Panc1 (cell line): ENCODE measurements around the gene SBF1. TPM values are rescaled to one million over a fixed set of nuclear protein-coding genes. Genes with fewer than 3 reads are reported as not detected.

Source experiments
- ATAC-seq: fragments of 200-7000 bp; cut with Tn5 transposase; 2 replicates; pipeline ENCODE4 v1.9.1; 2020; ENCODE audit warnings: mild to moderate bottlenecking, moderate library complexity
- BruUV-seq: library from RNA; stranded (reverse); fragments of 400-500 nt; replicated peaks from 2 replicates; lab custom pipeline; 2021; lab: Mats Ljungman, UMichigan
- CTCF ChIA-PET: fragments of 300-600 bp; sonication (Branson Sonifier 250); formaldehyde crosslinking; loops from one replicate; lab custom pipeline; 2022; ENCODE audit warnings: antibody characterized with exemption; lab: Charles Lee
- POLR2A ChIA-PET: fragments of 300-600 bp; sonication (Branson Sonifier 250); formaldehyde crosslinking; loops from one replicate; lab custom pipeline; 2022; ENCODE audit warnings: antibody characterized with exemption; lab: Charles Lee
- DNase-seq: peaks from one replicate; pipeline ENCODE4 v3.0.0-alpha.2; 2010; ENCODE audit warnings: low read depth, low spot score
- H3K27ac ChIP-seq: 2 replicates; pipeline ENCODE4 v1.5.1; 2011; ENCODE audit warnings: mild to moderate bottlenecking, low read length, inconsistent platforms
- H3K27me3 ChIP-seq: fragments of 200-500 bp; sonication (Bioruptor generic); 2 replicates; pipeline ENCODE4 v1.6.0; 2014; ENCODE audit warnings: low read length, inconsistent platforms; ENCODE audit not compliant: control insufficient read depth, insufficient read depth
- H3K36me3 ChIP-seq: fragments of 200-500 bp; sonication (Bioruptor generic); 2 replicates; pipeline ENCODE4 v1.5.1; 2014; ENCODE audit warnings: inconsistent platforms, mild to moderate bottlenecking, low read length, moderate library complexity; ENCODE audit not compliant: control insufficient read depth, insufficient read depth
- H3K4me1 ChIP-seq: 2 replicates; pipeline ENCODE4 v1.5.1; 2011; ENCODE audit warnings: inconsistent platforms, mild to moderate bottlenecking, low read length, moderate library complexity; ENCODE audit not compliant: control insufficient read depth, insufficient read depth
- H3K4me3 ChIP-seq, 2 experiments: 2 replicates each; pipeline ENCODE4 v1.5.1; 2011 to 2012; ENCODE audit warnings: low read depth in 2 of 2, low read length in 2 of 2, mild to moderate bottlenecking in 2 of 2, inconsistent platforms in 1 of 2, moderate library complexity in 1 of 2
- H3K9me3 ChIP-seq: fragments of 200-500 bp; sonication (Bioruptor generic); 2 replicates; pipeline ENCODE4 v1.5.1; 2014; ENCODE audit warnings: low read depth, mild to moderate bottlenecking, inconsistent platforms, low read length, moderate library complexity; ENCODE audit not compliant: control insufficient read depth, insufficient read depth
- POLR2AphosphoS5 ChIP-seq: IDR thresholded peaks from 2 replicates; pipeline ENCODE4 v1.6.1; 2012; ENCODE audit warnings: mild to moderate bottlenecking, low read depth, low read length, moderate library complexity
- SIN3A ChIP-seq: IDR thresholded peaks from 2 replicates; pipeline ENCODE4 v1.6.1; 2012; ENCODE audit warnings: low read depth, mild to moderate bottlenecking, low read length, moderate library complexity, borderline replicate concordance; ENCODE audit not compliant: insufficient read depth
- TCF7L2 ChIP-seq: IDR thresholded peaks from 2 replicates; pipeline ENCODE4 v1.6.1; 2011; ENCODE audit warnings: mild to moderate bottlenecking, low read depth, low read length, inconsistent platforms
- in situ Hi-C: cut with HindIII; loops from 2 replicates; pipeline ENCODE4 v1.10.0; 2016; ENCODE audit warnings: low sequenced_read_pairs, low pct_unique_long_range_greater_than_20kb
- intact Hi-C: fragments of 100-400 bp; cut with micrococcal nuclease; formaldehyde crosslinking; loops from one replicate; pipeline ENCODE4 v1.10.0; 2022; ENCODE audit not compliant: unreplicated experiment
- total RNA-seq: library from RNA; stranded (reverse); gene quantifications from one replicate; pipeline ENCODE4 v1.2.1, GENCODE V29; 2021; ENCODE audit not compliant: unreplicated experiment
- TF ChIP-seq, protein P1 (sequence below): fragments of 450-650 bp; IDR thresholded peaks from 2 replicates; pipeline ENCODE4 v1.5.1; 2017; ENCODE audit warnings: mild to moderate bottlenecking
- TF ChIP-seq, protein P2 (sequence below), 2 experiments: IDR thresholded peaks; 2 replicates each; pipeline ENCODE4 v1.6.1; 2011 to 2012; ENCODE audit warnings: low read depth in 2 of 2, control low read depth in 1 of 2, low read length in 1 of 2, mild to moderate bottlenecking in 1 of 2, moderate library complexity in 1 of 2; ENCODE audit not compliant: insufficient read depth in 1 of 2

SBF1 gene
- total RNA-seq, 1 experiment from 2014 or later, result 59.2 TPM

GRCh38 chr22:50508897-50509296 is 34.1 kb upstream of the SBF1 start:
- in situ Hi-C loops, result no loop called here
- H3K4me3 ChIP-seq, result peak overlapping the region; percentile 59 to 69
- H3K36me3 ChIP-seq, result peaks cover 4% of the 10 kb centered on the region
- H3K9me3 ChIP-seq, result no peaks in the 10 kb centered on the region
- peak overlapping the region; percentile 73 for H3K27ac ChIP-seq
- DNase-seq (no peak), ATAC-seq (no peak)
- BruUV-seq, result TSS peak; percentile 92
- TF ChIP-seq, protein P1, sequence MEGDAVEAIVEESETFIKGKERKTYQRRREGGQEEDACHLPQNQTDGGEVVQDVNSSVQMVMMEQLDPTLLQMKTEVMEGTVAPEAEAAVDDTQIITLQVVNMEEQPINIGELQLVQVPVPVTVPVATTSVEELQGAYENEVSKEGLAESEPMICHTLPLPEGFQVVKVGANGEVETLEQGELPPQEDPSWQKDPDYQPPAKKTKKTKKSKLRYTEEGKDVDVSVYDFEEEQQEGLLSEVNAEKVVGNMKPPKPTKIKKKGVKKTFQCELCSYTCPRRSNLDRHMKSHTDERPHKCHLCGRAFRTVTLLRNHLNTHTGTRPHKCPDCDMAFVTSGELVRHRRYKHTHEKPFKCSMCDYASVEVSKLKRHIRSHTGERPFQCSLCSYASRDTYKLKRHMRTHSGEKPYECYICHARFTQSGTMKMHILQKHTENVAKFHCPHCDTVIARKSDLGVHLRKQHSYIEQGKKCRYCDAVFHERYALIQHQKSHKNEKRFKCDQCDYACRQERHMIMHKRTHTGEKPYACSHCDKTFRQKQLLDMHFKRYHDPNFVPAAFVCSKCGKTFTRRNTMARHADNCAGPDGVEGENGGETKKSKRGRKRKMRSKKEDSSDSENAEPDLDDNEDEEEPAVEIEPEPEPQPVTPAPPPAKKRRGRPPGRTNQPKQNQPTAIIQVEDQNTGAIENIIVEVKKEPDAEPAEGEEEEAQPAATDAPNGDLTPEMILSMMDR, result no peak
- TF ChIP-seq TCF7L2, result no peak
- TF ChIP-seq, protein P2, sequence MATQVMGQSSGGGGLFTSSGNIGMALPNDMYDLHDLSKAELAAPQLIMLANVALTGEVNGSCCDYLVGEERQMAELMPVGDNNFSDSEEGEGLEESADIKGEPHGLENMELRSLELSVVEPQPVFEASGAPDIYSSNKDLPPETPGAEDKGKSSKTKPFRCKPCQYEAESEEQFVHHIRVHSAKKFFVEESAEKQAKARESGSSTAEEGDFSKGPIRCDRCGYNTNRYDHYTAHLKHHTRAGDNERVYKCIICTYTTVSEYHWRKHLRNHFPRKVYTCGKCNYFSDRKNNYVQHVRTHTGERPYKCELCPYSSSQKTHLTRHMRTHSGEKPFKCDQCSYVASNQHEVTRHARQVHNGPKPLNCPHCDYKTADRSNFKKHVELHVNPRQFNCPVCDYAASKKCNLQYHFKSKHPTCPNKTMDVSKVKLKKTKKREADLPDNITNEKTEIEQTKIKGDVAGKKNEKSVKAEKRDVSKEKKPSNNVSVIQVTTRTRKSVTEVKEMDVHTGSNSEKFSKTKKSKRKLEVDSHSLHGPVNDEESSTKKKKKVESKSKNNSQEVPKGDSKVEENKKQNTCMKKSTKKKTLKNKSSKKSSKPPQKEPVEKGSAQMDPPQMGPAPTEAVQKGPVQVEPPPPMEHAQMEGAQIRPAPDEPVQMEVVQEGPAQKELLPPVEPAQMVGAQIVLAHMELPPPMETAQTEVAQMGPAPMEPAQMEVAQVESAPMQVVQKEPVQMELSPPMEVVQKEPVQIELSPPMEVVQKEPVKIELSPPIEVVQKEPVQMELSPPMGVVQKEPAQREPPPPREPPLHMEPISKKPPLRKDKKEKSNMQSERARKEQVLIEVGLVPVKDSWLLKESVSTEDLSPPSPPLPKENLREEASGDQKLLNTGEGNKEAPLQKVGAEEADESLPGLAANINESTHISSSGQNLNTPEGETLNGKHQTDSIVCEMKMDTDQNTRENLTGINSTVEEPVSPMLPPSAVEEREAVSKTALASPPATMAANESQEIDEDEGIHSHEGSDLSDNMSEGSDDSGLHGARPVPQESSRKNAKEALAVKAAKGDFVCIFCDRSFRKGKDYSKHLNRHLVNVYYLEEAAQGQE (IDR thresholded peaks at IDR 0.05; ENCODE audit: insufficient read depth in 1 of 2, low read depth in 2 of 2, low read length in 1 of 2), result no peak
- no peak for TF ChIP-seq POLR2AphosphoS5
- no peak for TF ChIP-seq SIN3A
- intact Hi-C loops, result no loop called here
- H3K27me3 ChIP-seq, result no peaks in the 10 kb centered on the region
- CTCF ChIA-PET, result interaction anchor here (1.4 kb wide), 1 partner anchor 17 kb away, joined by 10 read pairs; the partner anchor contains the start of gene SCO2
- POLR2A ChIA-PET, result interaction anchor here (0.6 kb wide), 1 partner anchor 52 kb away, joined by 5 read pairs; no protein-coding TSS in a partner anchor
- peaks cover 5% of the 10 kb centered on the region for H3K4me1 ChIP-seq

- peaks cover 5% of the 10 kb centered on the region for H3K4me1 ChIP-seq
- ChIA-PET POLR2A (interaction anchor here (0.6 to 0.7 kb wide), 4 partner anchors 15 to 53 kb away, joined by 3 to 6 read pairs (median 4); no protein-coding TSS in a partner anchor), CTCF (interaction anchor here (0.6 to 1.4 kb wide), 3 partner anchors 17 to 266 kb away, joined by 4 to 10 read pairs (median 6); partner anchors contain the start of gene SCO2)
- no TSS peak for BruUV-seq
- in situ Hi-C loops (no loop called here), intact Hi-C loops (no loop called here)
- peak; percentile 61; the same call in 1 of the 2 replicates for TF ChIP-seq POLR2AphosphoS5
- TF ChIP-seq, protein P2 (IDR thresholded peaks at IDR 0.05; ENCODE audit: insufficient read depth in 1 of 2, low read depth in 2 of 2, low read length in 1 of 2), result 0 out of 4 replicates have a peak, but pooled peaks of 1 of the 2 experiments have one; percentile 25
- TF ChIP-seq TCF7L2, result no peak
- peaks cover 4% of the 10 kb centered on the region for H3K36me3 ChIP-seq
- peak; percentile 82 for ATAC-seq
- H3K9me3 ChIP-seq, result no peaks in the 10 kb centered on the region
- peak within 1 kb of the TSS; percentile 87 for H3K27ac ChIP-seq
- H3K27me3 ChIP-seq, result no peaks in the 10 kb centered on the region
- H3K4me3 ChIP-seq, result peak within 1 kb of the TSS; percentile 85 to 91
- no peak for DNase-seq
These were observed 33.4 kb upstream of the SBF1 start, which contains the start of gene NCAPH2 for GRCh38 chr22:50507991-50508884. NCAPH2 (plus strand) TSS chr22:50508224; CDS start chr22:50508338, 114 bp downstream.
